GM10266 (cell line): ENCODE results near the gene RAD51B.

Experiments used
- DNase-seq: peaks from one replicate; pipeline ENCODE4 v3.0.0; 2012; ENCODE audit errors: extremely low spot score
- CTCF ChIP-seq: IDR thresholded peaks from 2 replicates; pipeline ENCODE4 v1.5.1; 2012; ENCODE audit warnings: mild to moderate bottlenecking, low read depth; ENCODE audit not compliant: control insufficient read depth, insufficient read depth; ENCODE audit errors: missing control alignments

The RAD51B gene

GRCh38 chr14:67856827-67857226 is 37.2 kb downstream of the RAD51B start:
- no peak for TF ChIP-seq CTCF
- no peak for DNase-seq

GRCh38 chr14:67857778-67858350 is 38.3 kb downstream of the RAD51B start:
- TF ChIP-seq CTCF, result no peak
- no peak for DNase-seq

- no peak for TF ChIP-seq CTCF
- DNase-seq, result no peak
These were observed 39.7 kb downstream of the RAD51B start for GRCh38 chr14:67859169-67859749.

GRCh38 chr14:67863223-67863622 is 43.6 kb downstream of the RAD51B start:
- no peak for TF ChIP-seq CTCF
- DNase-seq, result no peak

GRCh38 chr14:67875175-67876006 is 55.8 kb downstream of the RAD51B start:
- DNase-seq, result no peak
- no peak for TF ChIP-seq CTCF

GRCh38 chr14:67879026-67879425 is 59.4 kb downstream of the RAD51B start:
- no peak for DNase-seq
- TF ChIP-seq CTCF, result no peak

- DNase-seq, result peak; percentile 40
- no peak for TF ChIP-seq CTCF
These were observed 61.6 kb downstream of the RAD51B start for GRCh38 chr14:67881225-67881624.
